RWPE2 (cell line): ENCODE measurements around the gene ERBIN.
A peak's percentile ranks its signal among the peaks of the same experiment; 100 is the strongest.

Source experiments
- ATAC-seq: fragments of 200-7000 bp; cut with Tn5 transposase; 3 replicates; pipeline ENCODE4 v1.9.1; 2021; ENCODE audit warnings: low read depth
- DNase-seq: peaks from one replicate; pipeline ENCODE4 v3.0.0-alpha.2; 2020; ENCODE audit warnings: low spot score
- H3K27ac ChIP-seq: fragments of 450-650 bp; 2 replicates; pipeline ENCODE4 v1.5.1; 2017; ENCODE audit warnings: mild to moderate bottlenecking; ENCODE audit not compliant: poor library complexity, severe bottlenecking
- H3K27me3 ChIP-seq: fragments of 250-450 bp; sonication (Bioruptor Pico); 2 replicates; pipeline ENCODE4 v1.5.1; 2021; ENCODE audit warnings: mild to moderate bottlenecking, moderate library complexity; ENCODE audit not compliant: insufficient read depth, poor library complexity, severe bottlenecking
- H3K36me3 ChIP-seq: fragments of 250-450 bp; sonication (Bioruptor Pico); 2 replicates; pipeline ENCODE4 v1.5.1; 2020; ENCODE audit warnings: low read depth, mild to moderate bottlenecking, moderate library complexity
- H3K4me1 ChIP-seq: fragments of 250-450 bp; sonication (Bioruptor Pico); 2 replicates; pipeline ENCODE4 v1.5.1; 2021; ENCODE audit warnings: mild to moderate bottlenecking, moderate library complexity; ENCODE audit not compliant: insufficient read depth, poor library complexity, severe bottlenecking
- H3K4me3 ChIP-seq: fragments of 250-450 bp; sonication (Bioruptor Pico); 2 replicates; pipeline ENCODE4 v1.5.1; 2021; ENCODE audit warnings: mild to moderate bottlenecking, moderate library complexity; ENCODE audit not compliant: severe bottlenecking
- H3K9me3 ChIP-seq: fragments of 250-450 bp; sonication (Bioruptor Pico); 2 replicates; pipeline ENCODE4 v1.5.1; 2021; ENCODE audit warnings: mild to moderate bottlenecking, moderate library complexity; ENCODE audit not compliant: severe bottlenecking
- TF ChIP-seq, protein P1 (sequence below): fragments of 450-650 bp; IDR thresholded peaks from one replicate; pipeline ENCODE4 v1.5.1; 2017; ENCODE audit warnings: mild to moderate bottlenecking, moderate library complexity; ENCODE audit not compliant: poor library complexity, severe bottlenecking

ERBIN gene

DNA sequence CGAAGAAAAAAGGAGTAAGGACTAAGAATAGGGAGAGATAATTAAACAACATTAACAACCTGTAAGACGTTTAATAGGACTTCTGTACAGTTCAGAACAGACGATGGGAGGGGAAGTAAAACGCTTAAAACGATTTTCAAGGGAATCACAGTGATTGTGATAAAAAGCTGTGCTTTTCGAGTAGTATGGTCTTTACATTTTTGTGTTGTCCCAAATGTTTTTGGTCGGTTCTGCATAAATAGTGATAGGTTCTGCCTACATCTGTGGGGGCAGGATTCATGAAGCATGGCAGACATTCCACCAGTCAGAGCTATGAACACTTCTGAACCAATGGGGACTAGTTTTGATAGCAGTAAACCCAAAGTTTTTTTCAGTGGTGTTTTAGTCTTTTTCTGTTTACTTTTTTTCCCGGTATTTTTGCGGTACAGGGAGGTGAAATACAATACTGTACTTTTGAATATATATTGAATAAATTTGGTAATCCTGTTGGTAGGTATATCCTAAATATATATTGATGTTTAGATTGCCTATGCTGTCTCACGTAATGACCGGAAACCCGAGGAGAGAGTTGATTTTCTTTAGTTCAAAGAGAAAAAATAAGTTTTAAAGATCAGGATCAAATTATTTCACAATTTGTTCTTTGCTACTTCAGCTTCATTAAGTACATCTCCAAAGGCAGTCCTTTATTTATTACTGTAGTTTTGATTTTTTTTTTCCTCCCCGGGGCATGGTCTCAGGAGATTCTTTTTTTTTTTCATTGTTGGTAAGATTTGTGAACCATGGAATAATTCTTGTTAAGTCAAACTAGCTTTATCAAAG lies 1.3 kb downstream of the ERBIN start:
- ATAC-seq (peak; percentile 57), DNase-seq (no peak)
- peaks cover 16% of the 10 kb centered on the region for H3K36me3 ChIP-seq
- H3K4me1 ChIP-seq: peaks cover 21% of the 10 kb centered on the region
- TF ChIP-seq, protein P1, sequence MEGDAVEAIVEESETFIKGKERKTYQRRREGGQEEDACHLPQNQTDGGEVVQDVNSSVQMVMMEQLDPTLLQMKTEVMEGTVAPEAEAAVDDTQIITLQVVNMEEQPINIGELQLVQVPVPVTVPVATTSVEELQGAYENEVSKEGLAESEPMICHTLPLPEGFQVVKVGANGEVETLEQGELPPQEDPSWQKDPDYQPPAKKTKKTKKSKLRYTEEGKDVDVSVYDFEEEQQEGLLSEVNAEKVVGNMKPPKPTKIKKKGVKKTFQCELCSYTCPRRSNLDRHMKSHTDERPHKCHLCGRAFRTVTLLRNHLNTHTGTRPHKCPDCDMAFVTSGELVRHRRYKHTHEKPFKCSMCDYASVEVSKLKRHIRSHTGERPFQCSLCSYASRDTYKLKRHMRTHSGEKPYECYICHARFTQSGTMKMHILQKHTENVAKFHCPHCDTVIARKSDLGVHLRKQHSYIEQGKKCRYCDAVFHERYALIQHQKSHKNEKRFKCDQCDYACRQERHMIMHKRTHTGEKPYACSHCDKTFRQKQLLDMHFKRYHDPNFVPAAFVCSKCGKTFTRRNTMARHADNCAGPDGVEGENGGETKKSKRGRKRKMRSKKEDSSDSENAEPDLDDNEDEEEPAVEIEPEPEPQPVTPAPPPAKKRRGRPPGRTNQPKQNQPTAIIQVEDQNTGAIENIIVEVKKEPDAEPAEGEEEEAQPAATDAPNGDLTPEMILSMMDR: no peak
- peak overlapping the region; percentile 96 for H3K27ac ChIP-seq
- H3K27me3 ChIP-seq: no peaks in the 10 kb centered on the region
- H3K4me3 ChIP-seq: peak overlapping the region; percentile 88
- no peaks in the 10 kb centered on the region for H3K9me3 ChIP-seq

DNA sequence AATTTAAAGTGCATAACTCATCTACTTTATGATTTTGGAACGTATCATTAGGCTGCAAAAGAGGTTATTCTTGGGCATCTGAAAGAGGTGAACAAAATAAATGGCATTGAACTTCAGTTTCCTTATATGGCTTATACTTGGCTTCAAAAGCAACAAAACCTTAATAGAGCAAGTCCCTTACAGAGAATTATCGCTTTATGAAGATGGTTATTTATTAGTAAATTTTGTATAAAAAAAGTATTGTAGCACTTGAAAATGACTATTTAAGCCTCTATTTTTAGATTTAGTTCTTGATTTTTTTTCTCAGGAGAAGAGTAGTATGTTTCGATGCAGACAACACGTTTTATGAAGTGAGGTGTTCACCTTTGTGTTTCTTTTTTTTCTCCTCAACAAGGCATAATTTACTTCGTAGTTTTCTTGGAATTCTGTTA lies 2.0 kb downstream of the ERBIN start:
- ATAC-seq: no peak
- peak overlapping the region; percentile 96 for H3K27ac ChIP-seq

DNA sequence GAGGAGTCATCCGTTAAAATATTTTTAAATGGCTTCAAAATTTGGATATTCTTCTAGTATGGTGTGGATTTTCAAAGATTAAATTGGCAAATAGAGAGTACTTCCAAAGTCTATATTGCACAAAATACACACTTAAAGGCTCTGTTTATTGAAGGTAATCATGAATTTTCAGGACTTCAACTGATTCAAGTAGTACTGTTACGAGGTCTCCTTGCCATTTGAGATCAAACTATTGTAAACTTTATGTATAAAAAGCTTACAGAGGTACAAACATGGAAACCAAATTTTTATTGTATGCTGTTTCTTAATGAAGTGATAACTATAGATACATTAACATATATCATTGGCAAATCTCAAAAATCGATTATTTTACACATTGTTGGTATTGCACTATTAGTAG lies 2.5 kb downstream of the ERBIN start:
- Histone ChIP-seq H3K4me1 (peaks cover 21% of the 10 kb centered on the region), H3K27me3 (no peaks in the 10 kb centered on the region), H3K4me3 (peak overlapping the region; percentile 88), H3K36me3 (peaks cover 16% of the 10 kb centered on the region), H3K9me3 (no peaks in the 10 kb centered on the region), H3K27ac (no peak overlapping the region)
- TF ChIP-seq, protein P1: no peak
- DNase-seq (no peak), ATAC-seq (no peak)

More for the DNA sequence above, 2.0 kb downstream of the ERBIN start:
- H3K27me3 ChIP-seq: no peaks in the 10 kb centered on the region
- H3K4me3 ChIP-seq: peak overlapping the region; percentile 88
- peaks cover 16% of the 10 kb centered on the region for H3K36me3 ChIP-seq
- H3K9me3 ChIP-seq: no peaks in the 10 kb centered on the region
- TF ChIP-seq, protein P1: no peak
- H3K4me1 ChIP-seq: peaks cover 21% of the 10 kb centered on the region
- no peak for DNase-seq

DNA sequence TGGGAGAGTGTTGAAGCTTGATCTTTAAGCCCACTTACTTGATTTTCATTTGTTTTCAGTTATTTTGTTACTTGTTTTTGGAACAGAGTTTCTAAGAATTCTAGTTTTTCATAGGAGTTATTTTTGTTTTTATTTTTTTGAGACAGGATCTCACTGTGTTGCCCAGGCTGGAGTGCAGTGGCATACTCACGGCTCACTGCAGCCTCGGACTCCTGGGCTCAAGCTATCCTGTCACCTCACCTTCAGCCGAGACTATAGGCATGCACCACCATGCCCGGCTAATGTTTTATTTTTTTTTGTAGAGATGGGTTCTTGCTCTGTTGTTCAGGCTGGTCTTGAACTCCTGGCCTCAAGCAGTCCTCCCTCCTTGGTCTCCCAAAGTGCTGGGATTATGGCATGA lies 6.3 kb downstream of the ERBIN start:
- peaks cover 25% of the 10 kb centered on the region for H3K36me3 ChIP-seq
- TF ChIP-seq, protein P1: no peak

DNA sequence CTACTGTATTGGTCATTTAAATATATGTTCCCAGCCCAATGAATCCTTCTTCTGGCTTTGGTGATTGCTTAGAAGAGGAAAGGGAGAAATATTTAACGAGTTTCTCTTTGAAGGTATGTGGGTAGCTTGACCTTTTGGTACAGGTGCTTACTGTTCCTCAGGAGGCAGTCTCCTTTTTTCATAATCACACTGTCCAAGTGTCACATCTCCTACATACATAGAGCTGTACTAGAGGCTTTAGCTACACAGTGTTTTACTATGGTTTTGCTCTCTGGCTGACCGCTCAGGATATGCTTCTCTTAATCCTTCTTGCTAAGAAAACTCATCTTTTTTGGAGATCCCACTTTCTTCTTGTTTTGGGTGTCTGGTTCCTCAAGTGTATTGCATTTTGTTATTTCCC lies 6.9 kb downstream of the ERBIN start:
- TF ChIP-seq, protein P1: no peak
- Histone ChIP-seq H3K9me3 (no peaks in the 10 kb centered on the region), H3K4me1 (peaks cover 27% of the 10 kb centered on the region), H3K4me3 (no peak overlapping the region), H3K27ac (no peak overlapping the region), H3K36me3 (peaks cover 25% of the 10 kb centered on the region), H3K27me3 (no peaks in the 10 kb centered on the region)
- peak; percentile 19; the same call in 1 of the 3 replicates for ATAC-seq
- DNase-seq: no peak

More for the DNA sequence above, 6.3 kb downstream of the ERBIN start:
- DNase-seq: no peak
- ATAC-seq: no peak
- no peaks in the 10 kb centered on the region for H3K27me3 ChIP-seq
- H3K9me3 ChIP-seq: no peaks in the 10 kb centered on the region
- peaks cover 27% of the 10 kb centered on the region for H3K4me1 ChIP-seq
- H3K4me3 ChIP-seq: no peak overlapping the region
- no peak overlapping the region for H3K27ac ChIP-seq
